GM18909 (cell line): ENCODE data around the gene ZNF524.

Source experiments
- ATAC-seq: cut with Tn5 transposase; IDR thresholded peaks from one replicate; pipeline ENCODE4 v1.9.1; 2021; ENCODE audit warnings: mild to moderate bottlenecking; ENCODE audit not compliant: unreplicated experiment, poor library complexity

Gene ZNF524

GRCh38 chr19:55617426-55617825 is 17.3 kb downstream of the ZNF524 start:
- ATAC-seq = no peak

GRCh38 chr19:55618426-55618825 is 18.3 kb downstream of the ZNF524 start:
- no peak for ATAC-seq

- no peak for ATAC-seq
These were observed 19.2 kb downstream of the ZNF524 start for GRCh38 chr19:55619286-55619685.

GRCh38 chr19:55620410-55621204 is 20.5 kb downstream of the ZNF524 start:
- ATAC-seq = no peak

GRCh38 chr19:55621205-55621672 is 21.2 kb downstream of the ZNF524 start:
- ATAC-seq = no peak

- no peak for ATAC-seq
These were observed 21.7 kb downstream of the ZNF524 start for GRCh38 chr19:55621673-55622231.

GRCh38 chr19:55622242-55622969 is 22.3 kb downstream of the ZNF524 start:
- ATAC-seq = no peak

- ATAC-seq = no peak
These were observed 23.0 kb downstream of the ZNF524 start for GRCh38 chr19:55623130-55623529.

- ATAC-seq = no peak
These were observed 23.5 kb downstream of the ZNF524 start for GRCh38 chr19:55623561-55623960.

GRCh38 chr19:55624109-55625003 is 24.3 kb downstream of the ZNF524 start, which contains the start of gene ZNF784:
Gene ZNF784 (minus strand): TSS chr19:55624566. CDS start chr19:55624561, 5 bp downstream.
- peak; percentile 71 for ATAC-seq

GRCh38 chr19:55625004-55625326 is 24.9 kb downstream of the ZNF524 start:
- ATAC-seq = no peak

- no peak for ATAC-seq
These were observed 26.3 kb downstream of the ZNF524 start for GRCh38 chr19:55626350-55626749.

- no peak for ATAC-seq
These were observed 32.4 kb downstream of the ZNF524 start for GRCh38 chr19:55632463-55632834.

GRCh38 chr19:55633861-55634260 is 33.8 kb downstream of the ZNF524 start:
- no peak for ATAC-seq

GRCh38 chr19:55635334-55635717 is 35.2 kb downstream of the ZNF524 start:
- ATAC-seq = no peak

GRCh38 chr19:55635856-55636440 is 35.9 kb downstream of the ZNF524 start:
- ATAC-seq = no peak

GRCh38 chr19:55636723-55637122 is 36.6 kb downstream of the ZNF524 start:
- ATAC-seq = no peak

GRCh38 chr19:55637534-55637933 is 37.4 kb downstream of the ZNF524 start:
- ATAC-seq = no peak

GRCh38 chr19:55638864-55639359 is 38.8 kb downstream of the ZNF524 start:
- no peak for ATAC-seq

GRCh38 chr19:55640043-55640576 is 40.0 kb downstream of the ZNF524 start:
- ATAC-seq = no peak
